ENCODE results near the gene CPLANE1.
"Not testable (repeated sequence)": the region's sequence is repeated elsewhere in the genome, so short reads cannot be mapped to it uniquely, and the experiment has no call there.

- TF ChIP-seq CTCF, POLR2AphosphoS5 (IDR thresholded peaks at IDR 0.05): not testable (repeated sequence)
Observed at GRCh38 chr5:37099267-37099666, 149.9 kb downstream of the CPLANE1 start.

All from transverse colon (tissue), 4 donors.